NCI-H2081 (cell line): ENCODE measurements around the gene ATP2B2.

Source experiments
- DNase-seq, 2 experiments: peaks; one replicate each; lab custom pipeline; 2025; lab: John Stamatoyannopoulos, UW

ATP2B2 gene

DNA sequence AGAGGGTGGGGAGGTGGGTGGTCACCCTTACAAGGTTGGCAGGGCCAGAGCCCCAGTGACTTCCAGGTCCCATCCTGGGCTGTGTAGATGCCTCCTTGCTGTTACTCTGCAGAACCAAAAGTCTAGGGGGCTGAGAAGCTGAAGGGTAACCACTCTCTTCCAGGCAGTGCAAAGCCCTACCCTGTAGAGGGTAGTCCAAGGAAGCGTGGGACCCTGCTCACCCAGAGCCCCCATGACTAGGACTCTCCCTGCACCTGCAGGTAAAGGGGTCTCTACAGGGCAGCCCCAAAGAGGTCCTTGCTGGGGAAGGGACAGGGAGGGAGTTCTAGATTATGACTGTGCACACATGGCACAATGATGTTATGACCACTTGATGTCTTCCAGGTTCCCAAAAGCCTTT, 226.9 kb downstream of the ATP2B2 start:
- DNase-seq: no peak

- no peak for DNase-seq
Observed at GRCh38 chr3:10277115-10277625, 228.2 kb downstream of the ATP2B2 start.

- no peak for DNase-seq
Observed at GRCh38 chr3:10274601-10275000, 230.8 kb downstream of the ATP2B2 start.
